Breast epithelium (tissue), 3 donors: ENCODE data around the gene ATAD3B.
"Not testable (repeated sequence)": the region's sequence is repeated elsewhere in the genome, so short reads cannot be mapped to it uniquely, and the experiment has no call there.

Source experiments
- POLR2A ChIP-seq: fragments of 450-650 bp; IDR thresholded peaks from one replicate; pipeline ENCODE4 v1.6.1; 2016; ENCODE audit warnings: antibody characterized with exemption, mild to moderate bottlenecking, moderate library complexity
- POLR2AphosphoS5 ChIP-seq, 3 donors: sonication (generic); formaldehyde crosslinking; IDR thresholded peaks; one replicate each; pipeline ENCODE4 v1.6.1; 2017; ENCODE audit warnings: antibody characterized with exemption in 3 of 3
- TF ChIP-seq, protein P1 (sequence below), 3 donors: fragments of 450-650 bp; IDR thresholded peaks; one replicate each; pipeline ENCODE4 v1.5.1; 2016 to 2017; ENCODE audit warnings: antibody characterized with exemption in 3 of 3, mild to moderate bottlenecking in 3 of 3, moderate library complexity in 3 of 3

DNA sequence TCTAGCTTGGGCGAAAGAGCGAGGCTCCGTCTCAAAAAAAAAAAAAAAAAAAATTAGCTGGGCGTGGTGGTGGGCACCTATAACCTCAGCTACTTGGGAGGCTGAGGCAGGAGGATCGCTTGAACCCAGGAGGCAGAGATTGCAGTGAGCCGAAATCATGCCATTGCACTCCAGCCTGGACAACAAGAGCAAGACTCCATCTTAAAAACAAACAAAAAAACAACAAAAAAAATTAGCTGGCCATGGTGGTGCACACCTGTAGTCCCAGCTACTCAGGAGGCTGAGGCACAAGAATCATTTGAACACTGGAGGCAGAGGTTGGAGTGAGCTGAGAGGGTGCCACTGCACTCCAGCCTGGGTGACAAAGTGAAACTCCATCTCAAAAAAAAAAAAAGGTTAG lies 42.6 kb upstream of the ATAD3B start:
- TF ChIP-seq, protein P1, sequence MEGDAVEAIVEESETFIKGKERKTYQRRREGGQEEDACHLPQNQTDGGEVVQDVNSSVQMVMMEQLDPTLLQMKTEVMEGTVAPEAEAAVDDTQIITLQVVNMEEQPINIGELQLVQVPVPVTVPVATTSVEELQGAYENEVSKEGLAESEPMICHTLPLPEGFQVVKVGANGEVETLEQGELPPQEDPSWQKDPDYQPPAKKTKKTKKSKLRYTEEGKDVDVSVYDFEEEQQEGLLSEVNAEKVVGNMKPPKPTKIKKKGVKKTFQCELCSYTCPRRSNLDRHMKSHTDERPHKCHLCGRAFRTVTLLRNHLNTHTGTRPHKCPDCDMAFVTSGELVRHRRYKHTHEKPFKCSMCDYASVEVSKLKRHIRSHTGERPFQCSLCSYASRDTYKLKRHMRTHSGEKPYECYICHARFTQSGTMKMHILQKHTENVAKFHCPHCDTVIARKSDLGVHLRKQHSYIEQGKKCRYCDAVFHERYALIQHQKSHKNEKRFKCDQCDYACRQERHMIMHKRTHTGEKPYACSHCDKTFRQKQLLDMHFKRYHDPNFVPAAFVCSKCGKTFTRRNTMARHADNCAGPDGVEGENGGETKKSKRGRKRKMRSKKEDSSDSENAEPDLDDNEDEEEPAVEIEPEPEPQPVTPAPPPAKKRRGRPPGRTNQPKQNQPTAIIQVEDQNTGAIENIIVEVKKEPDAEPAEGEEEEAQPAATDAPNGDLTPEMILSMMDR (IDR thresholded peaks at IDR 0.05): not testable (repeated sequence)
- not testable (repeated sequence) for TF ChIP-seq POLR2A; POLR2AphosphoS5 (IDR thresholded peaks at IDR 0.05)
